Suprapubic skin (tissue), 4 donors: ENCODE data around the gene MISFA.

Source experiments
- EP300 ChIP-seq: sonication (generic); formaldehyde crosslinking; IDR thresholded peaks from one replicate; pipeline ENCODE4 v1.6.1; 2017; ENCODE audit warnings: antibody characterized with exemption
- POLR2A ChIP-seq, 2 donors: fragments of 450-650 bp; IDR thresholded peaks; one replicate each; pipeline ENCODE4 v1.6.1; 2017; ENCODE audit warnings: antibody characterized with exemption in 2 of 2, mild to moderate bottlenecking in 2 of 2, moderate library complexity in 2 of 2
- POLR2AphosphoS5 ChIP-seq, 3 donors: sonication (generic); formaldehyde crosslinking; IDR thresholded peaks; one replicate each; pipeline ENCODE4 v1.6.1; 2017; ENCODE audit warnings: antibody characterized with exemption in 3 of 3
- TF ChIP-seq, protein P1 (sequence below), 2 donors: fragments of 200-600 bp in 1 of 2; fragments of 450-650 bp in 1 of 2; sonication (generic) in 1 of 2; IDR thresholded peaks; one replicate each; pipeline ENCODE4 v1.5.1; 2016 to 2019; ENCODE audit warnings: antibody characterized with exemption in 2 of 2, mild to moderate bottlenecking in 1 of 2, moderate library complexity in 1 of 2

DNA sequence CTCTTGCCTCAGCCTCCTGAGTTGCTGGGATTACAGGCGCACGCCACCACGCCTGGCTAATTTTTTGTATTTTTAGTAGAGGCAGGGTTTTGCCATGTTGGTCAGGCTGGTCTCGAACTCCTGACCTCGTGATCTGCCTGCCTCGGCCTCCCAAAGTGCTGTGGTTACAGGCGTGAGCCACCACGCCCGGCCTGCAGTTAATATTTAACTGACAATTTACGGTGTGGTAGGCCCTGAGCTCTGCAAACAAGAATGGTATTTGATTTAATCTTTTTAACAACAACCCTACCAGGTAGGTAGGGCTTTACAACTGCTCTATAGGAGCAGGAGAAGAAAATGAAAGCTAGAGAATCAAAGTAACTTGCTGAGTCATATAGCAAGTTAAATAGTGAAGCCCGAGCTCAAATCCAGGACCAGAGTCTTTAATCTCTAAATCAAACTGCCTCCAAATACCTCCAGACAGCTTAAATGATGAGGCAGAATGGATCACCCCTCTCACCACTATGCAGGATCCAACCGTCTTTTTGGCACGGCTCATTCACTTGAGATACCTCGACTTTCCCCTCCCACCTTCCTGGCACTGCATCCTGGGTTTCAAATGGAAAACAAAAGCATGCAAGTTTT is 20.5 kb upstream of the MISFA start:
- TF ChIP-seq, protein P1, sequence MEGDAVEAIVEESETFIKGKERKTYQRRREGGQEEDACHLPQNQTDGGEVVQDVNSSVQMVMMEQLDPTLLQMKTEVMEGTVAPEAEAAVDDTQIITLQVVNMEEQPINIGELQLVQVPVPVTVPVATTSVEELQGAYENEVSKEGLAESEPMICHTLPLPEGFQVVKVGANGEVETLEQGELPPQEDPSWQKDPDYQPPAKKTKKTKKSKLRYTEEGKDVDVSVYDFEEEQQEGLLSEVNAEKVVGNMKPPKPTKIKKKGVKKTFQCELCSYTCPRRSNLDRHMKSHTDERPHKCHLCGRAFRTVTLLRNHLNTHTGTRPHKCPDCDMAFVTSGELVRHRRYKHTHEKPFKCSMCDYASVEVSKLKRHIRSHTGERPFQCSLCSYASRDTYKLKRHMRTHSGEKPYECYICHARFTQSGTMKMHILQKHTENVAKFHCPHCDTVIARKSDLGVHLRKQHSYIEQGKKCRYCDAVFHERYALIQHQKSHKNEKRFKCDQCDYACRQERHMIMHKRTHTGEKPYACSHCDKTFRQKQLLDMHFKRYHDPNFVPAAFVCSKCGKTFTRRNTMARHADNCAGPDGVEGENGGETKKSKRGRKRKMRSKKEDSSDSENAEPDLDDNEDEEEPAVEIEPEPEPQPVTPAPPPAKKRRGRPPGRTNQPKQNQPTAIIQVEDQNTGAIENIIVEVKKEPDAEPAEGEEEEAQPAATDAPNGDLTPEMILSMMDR (IDR thresholded peaks at IDR 0.05): no peak
- TF ChIP-seq POLR2AphosphoS5 (IDR thresholded peaks at IDR 0.05) (no peak), POLR2A (IDR thresholded peaks at IDR 0.05) (no peak), EP300 (no peak)
